Neural cell (in vitro differentiated cells): Measurements from ENCODE around the gene IL36G.

Experiments used
- EP300 ChIP-seq: fragments of 450-650 bp; conservative IDR thresholded peaks from 2 replicates; pipeline ENCODE4 v1.6.1; 2014; ENCODE audit warnings: antibody characterized with exemption, mild to moderate bottlenecking, moderate library complexity; ENCODE audit not compliant: poor library complexity, severe bottlenecking
- EZH2 ChIP-seq: fragments of 200-600, 300-800 bp; shearing (Covaris generic), sonication (generic); IDR thresholded peaks from 2 replicates; pipeline ENCODE4 v1.6.1; 2014; ENCODE audit warnings: antibody characterized with exemption, low read length, borderline replicate concordance, mild to moderate bottlenecking; ENCODE audit not compliant: insufficient read depth, poor library complexity, severe bottlenecking
- MXI1 ChIP-seq: fragments of 450-650 bp; conservative IDR thresholded peaks from 2 replicates; pipeline ENCODE4 v1.6.1; 2014; ENCODE audit warnings: antibody characterized with exemption, mild to moderate bottlenecking; ENCODE audit not compliant: poor library complexity, severe bottlenecking
- POLR2AphosphoS5 ChIP-seq: IDR thresholded peaks from 2 replicates; pipeline ENCODE4 v1.6.1; 2012
- RAD21 ChIP-seq: fragments of 450-650 bp; conservative IDR thresholded peaks from 2 replicates; pipeline ENCODE4 v1.6.1; 2014; ENCODE audit warnings: antibody characterized with exemption, mild to moderate bottlenecking, moderate library complexity
- SMC3 ChIP-seq: fragments of 450-650 bp; conservative IDR thresholded peaks from 2 replicates; pipeline ENCODE4 v1.6.1; 2014; ENCODE audit warnings: antibody characterized with exemption, mild to moderate bottlenecking, moderate library complexity; ENCODE audit not compliant: poor library complexity
- TAF1 ChIP-seq: IDR thresholded peaks from 2 replicates; pipeline ENCODE4 v1.6.1; 2012; ENCODE audit warnings: low read depth
- TF ChIP-seq, protein P1 (sequence below): fragments of 450-650 bp; IDR thresholded peaks from 2 replicates; pipeline ENCODE4 v1.5.1; 2014; ENCODE audit warnings: antibody characterized with exemption, mild to moderate bottlenecking, moderate library complexity; ENCODE audit not compliant: poor library complexity, severe bottlenecking
- TF ChIP-seq, protein P2 (sequence below): IDR thresholded peaks from 2 replicates; pipeline ENCODE4 v1.6.1; 2012; ENCODE audit warnings: borderline replicate concordance

DNA sequence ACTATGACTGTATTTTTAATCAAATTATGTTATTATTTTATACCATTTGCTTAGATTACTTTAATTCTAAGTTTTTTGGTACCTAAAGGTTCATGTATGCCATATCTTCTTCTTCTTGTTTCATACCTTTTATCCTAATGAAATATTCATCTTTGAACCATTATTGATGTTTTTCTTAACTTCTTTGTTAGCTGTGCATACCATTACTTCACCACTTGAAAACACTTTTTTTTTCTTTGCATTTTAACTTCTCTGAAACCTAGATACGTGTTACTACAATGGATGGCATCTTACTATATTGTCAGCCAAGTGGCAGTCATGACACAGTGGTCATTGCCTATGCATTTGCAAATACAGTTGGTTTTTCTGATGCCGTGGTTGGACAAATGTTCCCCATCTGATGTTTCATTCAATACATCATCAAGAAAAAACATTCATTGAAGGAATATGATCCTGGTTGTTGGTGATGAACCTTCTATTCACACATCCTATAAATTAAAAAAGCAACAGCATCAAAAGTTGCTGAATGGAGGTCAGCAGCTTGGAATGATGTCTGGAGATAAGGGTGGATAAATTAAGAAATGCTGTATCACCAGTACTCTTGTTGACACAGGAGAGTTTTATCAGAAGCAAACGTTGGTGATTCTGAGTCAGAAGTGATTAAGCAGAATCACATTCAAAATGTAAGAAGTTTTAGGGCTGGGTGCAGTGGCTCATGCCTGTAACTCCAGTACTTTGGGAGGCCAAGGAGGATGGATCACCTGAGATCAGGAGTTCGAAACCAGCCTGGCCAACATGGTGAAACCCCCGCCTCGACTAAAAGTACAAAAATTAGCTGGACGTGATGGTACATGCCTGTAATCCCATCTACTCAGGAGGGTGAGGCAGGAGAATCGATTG lies 34.9 kb downstream of the IL36G start:
- no peak for TF ChIP-seq EP300
- no peak for TF ChIP-seq POLR2AphosphoS5
- no peak for TF ChIP-seq SMC3
- TF ChIP-seq, protein P1, sequence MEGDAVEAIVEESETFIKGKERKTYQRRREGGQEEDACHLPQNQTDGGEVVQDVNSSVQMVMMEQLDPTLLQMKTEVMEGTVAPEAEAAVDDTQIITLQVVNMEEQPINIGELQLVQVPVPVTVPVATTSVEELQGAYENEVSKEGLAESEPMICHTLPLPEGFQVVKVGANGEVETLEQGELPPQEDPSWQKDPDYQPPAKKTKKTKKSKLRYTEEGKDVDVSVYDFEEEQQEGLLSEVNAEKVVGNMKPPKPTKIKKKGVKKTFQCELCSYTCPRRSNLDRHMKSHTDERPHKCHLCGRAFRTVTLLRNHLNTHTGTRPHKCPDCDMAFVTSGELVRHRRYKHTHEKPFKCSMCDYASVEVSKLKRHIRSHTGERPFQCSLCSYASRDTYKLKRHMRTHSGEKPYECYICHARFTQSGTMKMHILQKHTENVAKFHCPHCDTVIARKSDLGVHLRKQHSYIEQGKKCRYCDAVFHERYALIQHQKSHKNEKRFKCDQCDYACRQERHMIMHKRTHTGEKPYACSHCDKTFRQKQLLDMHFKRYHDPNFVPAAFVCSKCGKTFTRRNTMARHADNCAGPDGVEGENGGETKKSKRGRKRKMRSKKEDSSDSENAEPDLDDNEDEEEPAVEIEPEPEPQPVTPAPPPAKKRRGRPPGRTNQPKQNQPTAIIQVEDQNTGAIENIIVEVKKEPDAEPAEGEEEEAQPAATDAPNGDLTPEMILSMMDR, result no peak
- no peak for TF ChIP-seq TAF1
- no peak for TF ChIP-seq RAD21
- TF ChIP-seq EZH2, result no peak
- TF ChIP-seq MXI1, result no peak
- TF ChIP-seq, protein P2, sequence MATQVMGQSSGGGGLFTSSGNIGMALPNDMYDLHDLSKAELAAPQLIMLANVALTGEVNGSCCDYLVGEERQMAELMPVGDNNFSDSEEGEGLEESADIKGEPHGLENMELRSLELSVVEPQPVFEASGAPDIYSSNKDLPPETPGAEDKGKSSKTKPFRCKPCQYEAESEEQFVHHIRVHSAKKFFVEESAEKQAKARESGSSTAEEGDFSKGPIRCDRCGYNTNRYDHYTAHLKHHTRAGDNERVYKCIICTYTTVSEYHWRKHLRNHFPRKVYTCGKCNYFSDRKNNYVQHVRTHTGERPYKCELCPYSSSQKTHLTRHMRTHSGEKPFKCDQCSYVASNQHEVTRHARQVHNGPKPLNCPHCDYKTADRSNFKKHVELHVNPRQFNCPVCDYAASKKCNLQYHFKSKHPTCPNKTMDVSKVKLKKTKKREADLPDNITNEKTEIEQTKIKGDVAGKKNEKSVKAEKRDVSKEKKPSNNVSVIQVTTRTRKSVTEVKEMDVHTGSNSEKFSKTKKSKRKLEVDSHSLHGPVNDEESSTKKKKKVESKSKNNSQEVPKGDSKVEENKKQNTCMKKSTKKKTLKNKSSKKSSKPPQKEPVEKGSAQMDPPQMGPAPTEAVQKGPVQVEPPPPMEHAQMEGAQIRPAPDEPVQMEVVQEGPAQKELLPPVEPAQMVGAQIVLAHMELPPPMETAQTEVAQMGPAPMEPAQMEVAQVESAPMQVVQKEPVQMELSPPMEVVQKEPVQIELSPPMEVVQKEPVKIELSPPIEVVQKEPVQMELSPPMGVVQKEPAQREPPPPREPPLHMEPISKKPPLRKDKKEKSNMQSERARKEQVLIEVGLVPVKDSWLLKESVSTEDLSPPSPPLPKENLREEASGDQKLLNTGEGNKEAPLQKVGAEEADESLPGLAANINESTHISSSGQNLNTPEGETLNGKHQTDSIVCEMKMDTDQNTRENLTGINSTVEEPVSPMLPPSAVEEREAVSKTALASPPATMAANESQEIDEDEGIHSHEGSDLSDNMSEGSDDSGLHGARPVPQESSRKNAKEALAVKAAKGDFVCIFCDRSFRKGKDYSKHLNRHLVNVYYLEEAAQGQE, result no peak
